ENCODE data around the gene TGFB3.
"Not testable (repeated sequence)": the region's sequence is repeated elsewhere in the genome, so short reads cannot be mapped to it uniquely, and the experiment has no call there.

TGFB3 gene

GRCh38 chr14:75927564-75928087, 54.2 kb downstream of the TGFB3 start:
- H2AFZ ChIP-seq (ENCODE audit: low read length, unreplicated experiment): no peak overlapping the region
- no peaks in the 10 kb centered on the region for H3K79me2 ChIP-seq (ENCODE audit: control insufficient read depth, insufficient read depth, low read length, unreplicated experiment)
- no peak overlapping the region for H3K27ac ChIP-seq (ENCODE audit: low read depth, low read length)
- H3K4me1 ChIP-seq (ENCODE audit: control insufficient read depth, insufficient read depth, low read length, unreplicated experiment): no peaks in the 10 kb centered on the region
- H3K36me3 ChIP-seq (ENCODE audit: insufficient read depth, low read length): 0 out of 2 replicates have a peak, but pooled peaks cover 4% of the 10 kb centered on the region
- no peak overlapping the region for H3K4me3 ChIP-seq (ENCODE audit: low read depth, low read length)
- H3K27me3 ChIP-seq (ENCODE audit: insufficient read depth, low read length): no peaks in the 10 kb centered on the region

- Histone ChIP-seq H3K4me1 (ENCODE audit: control insufficient read depth, insufficient read depth, low read length, unreplicated experiment) (no peaks in the 10 kb centered on the region), H2AFZ (ENCODE audit: low read length, unreplicated experiment) (no peak overlapping the region), H3K36me3 (ENCODE audit: insufficient read depth, low read length) (0 out of 2 replicates have a peak, but pooled peaks cover 4% of the 10 kb centered on the region), H3K4me3 (ENCODE audit: low read depth, low read length) (no peak overlapping the region), H3K27me3 (ENCODE audit: insufficient read depth, low read length) (no peaks in the 10 kb centered on the region), H3K79me2 (ENCODE audit: control insufficient read depth, insufficient read depth, low read length, unreplicated experiment) (no peaks in the 10 kb centered on the region), H3K27ac (ENCODE audit: low read depth, low read length) (no peak overlapping the region)
Measured at GRCh38 chr14:75926431-75927115, 55.2 kb downstream of the TGFB3 start.

- not testable (repeated sequence) for H3K4me1 ChIP-seq (ENCODE audit: control insufficient read depth, insufficient read depth, low read length, unreplicated experiment); H3K27ac ChIP-seq (ENCODE audit: low read depth, low read length); H3K4me3 ChIP-seq (ENCODE audit: low read depth, low read length); H3K79me2 ChIP-seq (ENCODE audit: control insufficient read depth, insufficient read depth, low read length, unreplicated experiment); H3K36me3 ChIP-seq (ENCODE audit: insufficient read depth, low read length); H2AFZ ChIP-seq (ENCODE audit: low read length, unreplicated experiment); H3K27me3 ChIP-seq (ENCODE audit: insufficient read depth, low read length)
Measured at GRCh38 chr14:75925141-75925840, 56.5 kb downstream of the TGFB3 start.

GRCh38 chr14:75920421-75920820, 61.4 kb downstream of the TGFB3 start:
- H3K36me3 ChIP-seq (ENCODE audit: insufficient read depth, low read length); H2AFZ ChIP-seq (ENCODE audit: low read length, unreplicated experiment); H3K27me3 ChIP-seq (ENCODE audit: insufficient read depth, low read length); H3K4me1 ChIP-seq (ENCODE audit: control insufficient read depth, insufficient read depth, low read length, unreplicated experiment); H3K27ac ChIP-seq (ENCODE audit: low read depth, low read length); H3K4me3 ChIP-seq (ENCODE audit: low read depth, low read length); H3K79me2 ChIP-seq (ENCODE audit: control insufficient read depth, insufficient read depth, low read length, unreplicated experiment): not testable (repeated sequence)

GRCh38 chr14:75917946-75918335, 63.9 kb downstream of the TGFB3 start:
- no peaks in the 10 kb centered on the region for H3K36me3 ChIP-seq (ENCODE audit: insufficient read depth, low read length)
- no peaks in the 10 kb centered on the region for H3K4me1 ChIP-seq (ENCODE audit: control insufficient read depth, insufficient read depth, low read length, unreplicated experiment)
- no peak overlapping the region for H3K4me3 ChIP-seq (ENCODE audit: low read depth, low read length)
- H3K27ac ChIP-seq (ENCODE audit: low read depth, low read length): no peak overlapping the region
- no peak overlapping the region for H2AFZ ChIP-seq (ENCODE audit: low read length, unreplicated experiment)
- no peaks in the 10 kb centered on the region for H3K27me3 ChIP-seq (ENCODE audit: insufficient read depth, low read length)
- no peaks in the 10 kb centered on the region for H3K79me2 ChIP-seq (ENCODE audit: control insufficient read depth, insufficient read depth, low read length, unreplicated experiment)

- no peak overlapping the region for H3K4me3 ChIP-seq (ENCODE audit: low read depth, low read length)
- H2AFZ ChIP-seq (ENCODE audit: low read length, unreplicated experiment): no peak overlapping the region
- H3K79me2 ChIP-seq (ENCODE audit: control insufficient read depth, insufficient read depth, low read length, unreplicated experiment): no peaks in the 10 kb centered on the region
- H3K4me1 ChIP-seq (ENCODE audit: control insufficient read depth, insufficient read depth, low read length, unreplicated experiment): no peaks in the 10 kb centered on the region
- no peak overlapping the region for H3K27ac ChIP-seq (ENCODE audit: low read depth, low read length)
- no peaks in the 10 kb centered on the region for H3K27me3 ChIP-seq (ENCODE audit: insufficient read depth, low read length)
- H3K36me3 ChIP-seq (ENCODE audit: insufficient read depth, low read length): no peaks in the 10 kb centered on the region
Measured at GRCh38 chr14:75917322-75917945, 64.4 kb downstream of the TGFB3 start.

- Histone ChIP-seq H3K36me3 (ENCODE audit: insufficient read depth, low read length) (no peaks in the 10 kb centered on the region), H2AFZ (ENCODE audit: low read length, unreplicated experiment) (no peak overlapping the region), H3K4me3 (ENCODE audit: low read depth, low read length) (no peak overlapping the region), H3K79me2 (ENCODE audit: control insufficient read depth, insufficient read depth, low read length, unreplicated experiment) (no peaks in the 10 kb centered on the region), H3K27ac (ENCODE audit: low read depth, low read length) (no peak overlapping the region), H3K27me3 (ENCODE audit: insufficient read depth, low read length) (no peaks in the 10 kb centered on the region), H3K4me1 (ENCODE audit: control insufficient read depth, insufficient read depth, low read length, unreplicated experiment) (no peaks in the 10 kb centered on the region)
Measured at GRCh38 chr14:75915045-75915444, 66.8 kb downstream of the TGFB3 start.

- H3K27me3 ChIP-seq (ENCODE audit: insufficient read depth, low read length): no peaks in the 10 kb centered on the region
- no peaks in the 10 kb centered on the region for H3K4me1 ChIP-seq (ENCODE audit: control insufficient read depth, insufficient read depth, low read length, unreplicated experiment)
- H2AFZ ChIP-seq (ENCODE audit: low read length, unreplicated experiment): no peak overlapping the region
- H3K27ac ChIP-seq (ENCODE audit: low read depth, low read length): no peak overlapping the region
- H3K36me3 ChIP-seq (ENCODE audit: insufficient read depth, low read length): no peaks in the 10 kb centered on the region
- no peak overlapping the region for H3K4me3 ChIP-seq (ENCODE audit: low read depth, low read length)
- no peaks in the 10 kb centered on the region for H3K79me2 ChIP-seq (ENCODE audit: control insufficient read depth, insufficient read depth, low read length, unreplicated experiment)
Measured at GRCh38 chr14:75913183-75913582, 68.6 kb downstream of the TGFB3 start.

- H3K36me3 ChIP-seq (ENCODE audit: insufficient read depth, low read length): no peaks in the 10 kb centered on the region
- H2AFZ ChIP-seq (ENCODE audit: low read length, unreplicated experiment): no peak overlapping the region
- no peaks in the 10 kb centered on the region for H3K79me2 ChIP-seq (ENCODE audit: control insufficient read depth, insufficient read depth, low read length, unreplicated experiment)
- no peaks in the 10 kb centered on the region for H3K27me3 ChIP-seq (ENCODE audit: insufficient read depth, low read length)
- H3K27ac ChIP-seq (ENCODE audit: low read depth, low read length): no peak overlapping the region
- H3K4me3 ChIP-seq (ENCODE audit: low read depth, low read length): no peak overlapping the region
- no peaks in the 10 kb centered on the region for H3K4me1 ChIP-seq (ENCODE audit: control insufficient read depth, insufficient read depth, low read length, unreplicated experiment)
Measured at GRCh38 chr14:75911883-75912282, 69.9 kb downstream of the TGFB3 start.

- Histone ChIP-seq H3K79me2 (ENCODE audit: control insufficient read depth, insufficient read depth, low read length, unreplicated experiment) (no peaks in the 10 kb centered on the region), H2AFZ (ENCODE audit: low read length, unreplicated experiment) (no peak overlapping the region), H3K27me3 (ENCODE audit: insufficient read depth, low read length) (no peaks in the 10 kb centered on the region), H3K4me3 (ENCODE audit: low read depth, low read length) (no peak overlapping the region), H3K4me1 (ENCODE audit: control insufficient read depth, insufficient read depth, low read length, unreplicated experiment) (peaks cover 6% of the 10 kb centered on the region), H3K27ac (ENCODE audit: low read depth, low read length) (no peak overlapping the region), H3K36me3 (ENCODE audit: insufficient read depth, low read length) (no peaks in the 10 kb centered on the region)
Measured at GRCh38 chr14:75910048-75910447, 71.7 kb downstream of the TGFB3 start.
